GM12801 (cell line): ENCODE measurements around the gene GAL3ST3.

Source experiments
- TF ChIP-seq, protein P1 (sequence below): IDR thresholded peaks from one replicate; pipeline ENCODE4 v1.5.1; 2011; ENCODE audit warnings: control low read depth; ENCODE audit not compliant: insufficient read length; ENCODE audit errors: extremely low read depth

The GAL3ST3 gene

GRCh38 chr11:66048547-66049323 is at the start of gene GAL3ST3:
GAL3ST3 (minus strand) TSS chr11:66049161; CDS start chr11:66045415, 3,746 bp downstream.
- TF ChIP-seq, protein P1, sequence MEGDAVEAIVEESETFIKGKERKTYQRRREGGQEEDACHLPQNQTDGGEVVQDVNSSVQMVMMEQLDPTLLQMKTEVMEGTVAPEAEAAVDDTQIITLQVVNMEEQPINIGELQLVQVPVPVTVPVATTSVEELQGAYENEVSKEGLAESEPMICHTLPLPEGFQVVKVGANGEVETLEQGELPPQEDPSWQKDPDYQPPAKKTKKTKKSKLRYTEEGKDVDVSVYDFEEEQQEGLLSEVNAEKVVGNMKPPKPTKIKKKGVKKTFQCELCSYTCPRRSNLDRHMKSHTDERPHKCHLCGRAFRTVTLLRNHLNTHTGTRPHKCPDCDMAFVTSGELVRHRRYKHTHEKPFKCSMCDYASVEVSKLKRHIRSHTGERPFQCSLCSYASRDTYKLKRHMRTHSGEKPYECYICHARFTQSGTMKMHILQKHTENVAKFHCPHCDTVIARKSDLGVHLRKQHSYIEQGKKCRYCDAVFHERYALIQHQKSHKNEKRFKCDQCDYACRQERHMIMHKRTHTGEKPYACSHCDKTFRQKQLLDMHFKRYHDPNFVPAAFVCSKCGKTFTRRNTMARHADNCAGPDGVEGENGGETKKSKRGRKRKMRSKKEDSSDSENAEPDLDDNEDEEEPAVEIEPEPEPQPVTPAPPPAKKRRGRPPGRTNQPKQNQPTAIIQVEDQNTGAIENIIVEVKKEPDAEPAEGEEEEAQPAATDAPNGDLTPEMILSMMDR = no peak

DNA sequence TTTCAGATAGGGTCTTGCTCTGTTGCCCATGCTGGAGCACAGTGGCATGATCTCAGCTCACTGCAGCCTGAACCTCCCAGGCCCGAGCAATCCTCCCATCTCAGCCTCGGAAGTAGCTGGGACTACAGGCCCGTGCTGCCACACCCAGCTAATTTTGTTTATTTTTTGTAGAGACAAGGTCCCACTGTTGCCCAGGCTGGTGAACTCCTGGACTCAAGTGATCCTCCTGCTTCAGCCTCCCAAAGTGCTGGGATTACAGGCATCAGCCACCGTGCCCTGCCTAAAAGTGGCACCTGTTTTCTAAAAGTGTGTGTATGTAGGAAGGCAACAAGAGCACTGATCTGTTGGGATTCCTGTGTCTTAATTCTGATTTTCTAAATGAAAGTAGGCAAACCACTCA is 41.3 kb upstream of the GAL3ST3 start:
- TF ChIP-seq, protein P1 = no peak

DNA sequence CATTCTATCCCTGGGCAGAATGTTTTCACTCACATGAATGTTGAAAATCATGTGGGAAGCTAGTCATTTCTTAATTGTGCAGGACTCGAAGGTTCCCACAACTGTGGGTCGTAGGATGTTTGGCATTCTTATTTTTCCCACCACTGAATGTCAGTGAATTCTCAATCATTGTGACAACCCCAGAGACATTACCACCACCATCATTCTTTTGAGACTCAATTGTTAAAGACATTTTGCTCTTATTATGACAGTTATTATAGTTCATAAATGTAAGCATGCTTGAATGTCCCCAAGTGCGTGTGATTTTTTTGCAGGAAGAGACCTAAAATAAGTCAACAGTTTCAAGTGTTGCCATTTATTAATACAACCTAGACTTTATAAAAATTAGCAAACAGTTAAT is 40.1 kb upstream of the GAL3ST3 start:
- TF ChIP-seq, protein P1 = no peak

DNA sequence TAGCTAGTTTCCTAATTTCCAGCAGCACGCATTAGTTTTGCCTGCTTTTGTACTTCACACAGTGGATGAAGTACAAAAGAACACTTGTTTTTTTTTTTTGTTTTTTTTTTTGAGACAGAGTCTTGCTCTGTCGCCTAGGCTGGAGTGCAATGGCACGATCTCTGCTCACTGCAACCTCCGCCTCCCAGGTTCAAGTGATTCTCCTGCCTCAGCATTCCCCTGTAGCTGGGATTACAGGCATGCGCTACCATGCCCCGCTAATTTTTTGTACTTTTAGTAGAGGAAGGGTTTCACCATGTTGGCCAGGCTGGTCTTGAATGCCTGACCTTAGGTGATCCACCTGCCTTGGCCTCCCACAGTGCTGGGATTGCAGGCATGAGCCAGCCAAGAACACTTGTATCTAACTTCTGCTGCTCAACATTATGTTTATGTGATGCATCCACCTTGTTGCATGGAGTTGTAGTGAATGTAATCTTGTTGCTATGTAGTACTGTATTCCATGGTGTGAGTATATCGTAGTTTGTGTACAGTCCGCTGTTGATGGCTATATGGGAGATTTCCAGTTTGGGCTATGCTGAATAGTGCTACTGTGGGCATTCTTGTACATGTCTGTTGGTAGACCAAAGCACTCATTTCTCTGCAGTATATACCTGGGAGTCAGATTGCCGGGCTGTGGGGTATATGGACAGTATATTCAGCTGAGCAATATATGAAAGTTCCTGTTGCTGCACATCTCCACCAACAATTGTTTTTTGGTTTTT is 38.4 kb upstream of the GAL3ST3 start:
- TF ChIP-seq, protein P1 = no peak

DNA sequence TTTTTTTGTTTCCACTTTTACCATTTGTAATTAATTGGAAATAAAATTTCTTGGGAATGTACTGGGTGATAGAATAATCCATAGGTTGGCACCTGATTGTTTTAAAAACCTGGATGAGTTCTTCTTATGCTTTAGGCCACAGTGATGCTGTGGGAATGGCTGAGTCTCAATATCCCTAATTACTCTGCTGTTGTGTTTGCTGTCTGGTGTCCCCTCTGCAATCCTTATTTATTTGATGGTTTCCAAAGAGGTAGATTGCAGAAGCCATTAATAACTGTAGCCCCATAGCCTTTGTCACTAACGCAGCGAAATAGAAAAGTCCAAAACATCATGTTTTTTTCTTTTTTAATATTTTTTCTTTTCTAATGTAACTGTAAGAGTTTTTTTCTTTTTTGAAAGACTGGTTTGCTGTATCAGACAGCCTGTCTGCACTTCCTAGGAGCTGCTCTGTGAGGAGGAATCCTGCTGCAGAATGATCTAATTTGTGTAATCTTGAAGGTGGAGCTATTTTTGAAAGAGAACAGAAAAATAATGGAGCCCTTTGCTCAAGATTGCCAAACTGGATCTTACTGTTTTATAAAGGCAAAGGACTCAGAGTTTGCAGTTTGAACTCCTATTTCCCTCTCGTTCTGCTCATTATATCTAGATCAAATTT is 36.0 kb upstream of the GAL3ST3 start:
- TF ChIP-seq, protein P1 = no peak

DNA sequence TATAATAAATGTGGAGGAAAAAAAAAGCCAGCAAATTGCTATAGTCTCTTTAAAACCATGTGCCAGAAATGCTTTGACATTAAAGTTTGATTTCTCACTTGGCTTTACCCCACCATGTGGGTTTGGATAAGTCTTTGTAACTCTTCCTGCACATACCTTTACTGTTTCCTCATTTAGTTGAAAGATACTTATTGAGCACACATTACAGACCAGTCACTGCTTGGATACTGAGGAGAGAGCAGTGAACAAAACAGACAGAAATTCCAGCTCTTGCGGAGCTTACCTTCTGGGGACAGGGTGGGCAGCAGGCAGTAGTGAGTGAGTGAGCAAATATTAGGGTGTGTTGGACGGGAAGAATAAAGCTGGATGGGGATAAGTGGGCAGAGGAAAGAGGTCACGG is 34.8 kb upstream of the GAL3ST3 start:
- TF ChIP-seq, protein P1 = no peak
